Omental fat pad (tissue), 4 donors: Measurements from ENCODE around the gene RALGAPA1. TPM values are rescaled to one million over a fixed set of nuclear protein-coding genes. Genes with fewer than 3 reads are reported as not detected.
"Not testable (repeated sequence)": the region's sequence is repeated elsewhere in the genome, so short reads cannot be mapped to it uniquely, and the experiment has no call there.

ENCODE experiments used
- ATAC-seq: fragments of 150-250 bp; one replicate; pipeline ENCODE4 v1.9.1; 2016; ENCODE audit warnings: mild to moderate bottlenecking, moderate library complexity; ENCODE audit not compliant: low FRiP score
- DNase-seq: peaks from one replicate; pipeline ENCODE4 v3.0.0-alpha.2; 2019; ENCODE audit warnings: low spot score
- total RNA-seq, 4 donors: library from RNA; depleted of rRNA; stranded (reverse); fragments of >200 nt; gene quantifications; one replicate each; pipeline ENCODE4 v1.1.0, GENCODE V29; 2016
- TF ChIP-seq, protein P1 (sequence below), 3 donors: fragments of 450-650 bp; IDR thresholded peaks; one replicate each; pipeline ENCODE4 v1.5.1; 2016 to 2017; ENCODE audit warnings: antibody characterized with exemption in 3 of 3, mild to moderate bottlenecking in 3 of 3, moderate library complexity in 2 of 3

The RALGAPA1 gene
- total RNA-seq, 4 donors from 2014 or later, result 43.5 to 79.0 (median 54.9) TPM

DNA sequence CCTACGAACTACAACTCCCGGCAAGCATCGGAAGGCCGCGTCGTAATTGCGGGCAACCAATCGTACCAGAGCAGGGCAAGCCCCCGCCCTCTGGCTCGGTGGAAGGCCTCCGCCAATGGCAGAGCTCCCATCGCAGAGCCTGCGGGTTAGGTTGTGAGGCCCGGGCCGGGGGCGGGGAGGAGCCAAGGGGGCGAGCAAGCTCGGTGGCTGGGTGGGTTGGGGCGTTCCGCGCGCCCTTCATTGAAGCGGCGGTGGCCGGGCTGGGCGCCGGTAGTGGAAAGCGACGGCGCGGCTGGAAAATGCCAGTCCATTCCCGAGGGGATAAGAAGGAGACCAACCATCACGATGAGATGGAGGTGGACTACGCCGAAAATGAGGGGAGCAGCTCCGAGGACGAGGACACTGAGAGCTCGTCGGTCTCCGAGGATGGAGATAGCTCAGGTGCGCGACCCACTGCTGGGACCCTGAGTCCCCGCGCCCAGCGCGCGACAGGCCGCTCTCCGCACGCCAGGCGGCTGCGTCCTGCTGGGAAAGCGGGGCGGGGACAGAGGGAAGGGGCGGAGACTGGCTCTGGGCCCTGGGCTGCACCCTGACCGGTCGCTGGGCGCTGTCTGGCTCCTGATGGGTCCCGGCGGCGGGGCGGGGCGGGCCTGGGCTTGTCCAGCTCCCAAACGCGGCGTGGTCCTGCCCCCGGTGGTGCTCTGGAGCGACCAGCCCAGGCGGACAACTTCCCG is 17.3 kb upstream of the RALGAPA1 start, which contains the start of gene BRMS1L:
BRMS1L (plus strand) TSS at position 121 of the 734 bp plus-strand sequence; CDS start at position 300, 179 bp downstream.
- TF ChIP-seq, protein P1, sequence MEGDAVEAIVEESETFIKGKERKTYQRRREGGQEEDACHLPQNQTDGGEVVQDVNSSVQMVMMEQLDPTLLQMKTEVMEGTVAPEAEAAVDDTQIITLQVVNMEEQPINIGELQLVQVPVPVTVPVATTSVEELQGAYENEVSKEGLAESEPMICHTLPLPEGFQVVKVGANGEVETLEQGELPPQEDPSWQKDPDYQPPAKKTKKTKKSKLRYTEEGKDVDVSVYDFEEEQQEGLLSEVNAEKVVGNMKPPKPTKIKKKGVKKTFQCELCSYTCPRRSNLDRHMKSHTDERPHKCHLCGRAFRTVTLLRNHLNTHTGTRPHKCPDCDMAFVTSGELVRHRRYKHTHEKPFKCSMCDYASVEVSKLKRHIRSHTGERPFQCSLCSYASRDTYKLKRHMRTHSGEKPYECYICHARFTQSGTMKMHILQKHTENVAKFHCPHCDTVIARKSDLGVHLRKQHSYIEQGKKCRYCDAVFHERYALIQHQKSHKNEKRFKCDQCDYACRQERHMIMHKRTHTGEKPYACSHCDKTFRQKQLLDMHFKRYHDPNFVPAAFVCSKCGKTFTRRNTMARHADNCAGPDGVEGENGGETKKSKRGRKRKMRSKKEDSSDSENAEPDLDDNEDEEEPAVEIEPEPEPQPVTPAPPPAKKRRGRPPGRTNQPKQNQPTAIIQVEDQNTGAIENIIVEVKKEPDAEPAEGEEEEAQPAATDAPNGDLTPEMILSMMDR (IDR thresholded peaks at IDR 0.05), result no peak
- DNase-seq (peak; percentile 92), ATAC-seq (peak; percentile 100)

DNA sequence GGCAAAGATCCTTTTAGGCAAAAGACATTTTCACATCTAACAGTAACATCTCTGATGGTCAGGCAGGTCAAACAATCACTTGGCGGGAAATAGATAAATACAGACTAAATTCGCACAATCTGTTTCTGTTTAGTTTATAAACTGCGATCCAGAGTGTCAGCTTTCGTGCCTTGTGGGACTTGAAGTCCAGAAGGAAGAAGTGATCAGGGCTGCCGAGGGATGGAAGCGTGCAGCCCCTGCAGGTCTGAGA is 16.8 kb upstream of the RALGAPA1 start:
- TF ChIP-seq, protein P1 (IDR thresholded peaks at IDR 0.05), result no peak
- ATAC-seq (no peak), DNase-seq (no peak)

DNA sequence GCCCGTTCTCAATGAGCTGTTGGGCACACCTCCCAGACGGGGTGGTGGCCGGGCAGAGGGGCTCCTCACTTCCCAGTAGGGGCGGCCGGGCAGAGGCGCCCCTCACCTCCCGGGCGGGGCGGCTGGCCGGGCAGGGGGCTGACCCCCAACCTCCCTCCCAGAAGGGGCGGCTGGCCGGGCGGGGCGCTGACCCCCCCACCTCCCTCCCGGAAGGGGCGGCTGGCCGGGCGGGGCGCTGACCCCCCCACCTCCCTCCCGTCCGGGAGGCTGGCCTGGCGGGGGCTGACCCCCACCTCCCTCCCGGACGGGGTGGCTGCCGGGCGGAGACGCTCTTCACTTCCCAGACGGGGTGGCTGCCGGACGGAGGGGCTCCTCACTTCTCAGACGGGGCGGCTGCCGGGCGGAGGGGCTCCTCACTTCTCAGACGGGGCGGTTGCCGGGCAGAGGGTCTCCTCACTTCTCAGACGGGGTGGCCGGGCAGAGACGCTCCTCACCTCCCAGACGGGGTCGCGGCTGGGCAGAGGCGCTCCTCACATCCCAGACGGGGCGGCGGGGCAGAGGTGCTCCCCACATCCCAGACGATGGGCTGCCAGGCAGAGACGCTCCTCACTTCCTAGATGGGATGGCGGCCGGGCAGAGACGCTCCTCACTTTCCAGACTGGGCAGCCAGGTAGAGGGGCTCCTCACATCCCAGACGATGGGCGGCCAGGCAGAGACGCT is 15.5 kb upstream of the RALGAPA1 start:
- not testable (repeated sequence) for ATAC-seq, DNase-seq

DNA sequence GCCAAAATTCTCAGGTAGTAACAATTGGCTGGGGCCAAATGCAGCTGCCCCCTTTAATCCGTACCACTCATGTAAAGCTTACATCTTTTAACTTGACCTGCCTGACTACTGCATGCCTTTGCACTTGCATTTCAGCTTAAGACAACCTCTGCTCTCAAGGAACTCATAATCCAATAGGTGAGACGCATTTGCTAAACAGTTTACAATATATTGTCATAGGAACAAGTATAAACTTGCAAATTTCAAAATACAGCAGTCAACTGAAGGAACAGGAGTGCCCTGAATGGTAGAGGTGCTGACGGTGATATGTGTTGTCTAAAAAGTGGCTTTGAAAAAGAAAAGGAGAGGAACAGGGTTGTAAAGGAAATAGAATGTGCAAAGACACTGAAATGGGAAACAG is 13.4 kb upstream of the RALGAPA1 start:
- ATAC-seq (no peak), DNase-seq (no peak)
- TF ChIP-seq, protein P1 (IDR thresholded peaks at IDR 0.05), result no peak

DNA sequence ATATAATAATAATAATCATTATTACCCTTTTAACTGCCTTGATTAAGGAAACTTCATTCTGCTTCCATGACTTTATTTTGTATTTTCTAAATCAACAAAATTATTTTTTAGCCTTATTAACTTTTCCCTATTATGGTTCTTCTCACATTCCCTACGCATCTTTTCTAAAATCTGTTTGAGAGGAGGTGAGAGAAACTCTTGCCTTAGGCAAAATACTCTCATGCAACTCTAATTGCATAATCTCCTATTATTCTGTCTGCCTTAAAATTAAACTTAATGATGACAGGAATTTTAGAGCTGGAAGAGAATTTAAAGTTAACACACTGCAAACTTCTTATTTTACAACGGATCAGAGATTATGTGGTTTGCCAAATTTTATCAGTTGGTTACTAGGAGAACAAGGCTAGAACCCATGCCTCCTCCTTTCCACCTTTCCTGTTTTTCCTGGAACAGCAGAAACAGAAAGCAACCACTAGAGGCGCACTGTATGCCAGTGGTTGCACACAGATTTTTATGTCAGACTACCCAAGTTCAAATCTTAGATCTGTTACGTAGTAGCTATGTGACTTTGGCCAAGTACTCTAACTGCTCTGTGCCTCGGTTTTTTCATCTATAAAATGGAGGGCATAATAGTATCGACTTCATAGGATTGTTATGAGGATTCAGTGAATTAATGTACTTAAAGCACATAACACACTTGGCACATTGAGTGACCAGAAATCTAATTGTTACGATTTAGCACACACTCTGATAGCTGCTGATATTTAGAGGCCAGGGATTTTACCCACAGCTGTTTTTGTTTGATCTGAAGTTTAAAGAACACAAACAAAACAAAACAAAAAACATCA is 12.7 kb upstream of the RALGAPA1 start:
- TF ChIP-seq, protein P1 (IDR thresholded peaks at IDR 0.05), result peak in 1 of 3 donors; percentile 14
- DNase-seq (no peak), ATAC-seq (no peak)

DNA sequence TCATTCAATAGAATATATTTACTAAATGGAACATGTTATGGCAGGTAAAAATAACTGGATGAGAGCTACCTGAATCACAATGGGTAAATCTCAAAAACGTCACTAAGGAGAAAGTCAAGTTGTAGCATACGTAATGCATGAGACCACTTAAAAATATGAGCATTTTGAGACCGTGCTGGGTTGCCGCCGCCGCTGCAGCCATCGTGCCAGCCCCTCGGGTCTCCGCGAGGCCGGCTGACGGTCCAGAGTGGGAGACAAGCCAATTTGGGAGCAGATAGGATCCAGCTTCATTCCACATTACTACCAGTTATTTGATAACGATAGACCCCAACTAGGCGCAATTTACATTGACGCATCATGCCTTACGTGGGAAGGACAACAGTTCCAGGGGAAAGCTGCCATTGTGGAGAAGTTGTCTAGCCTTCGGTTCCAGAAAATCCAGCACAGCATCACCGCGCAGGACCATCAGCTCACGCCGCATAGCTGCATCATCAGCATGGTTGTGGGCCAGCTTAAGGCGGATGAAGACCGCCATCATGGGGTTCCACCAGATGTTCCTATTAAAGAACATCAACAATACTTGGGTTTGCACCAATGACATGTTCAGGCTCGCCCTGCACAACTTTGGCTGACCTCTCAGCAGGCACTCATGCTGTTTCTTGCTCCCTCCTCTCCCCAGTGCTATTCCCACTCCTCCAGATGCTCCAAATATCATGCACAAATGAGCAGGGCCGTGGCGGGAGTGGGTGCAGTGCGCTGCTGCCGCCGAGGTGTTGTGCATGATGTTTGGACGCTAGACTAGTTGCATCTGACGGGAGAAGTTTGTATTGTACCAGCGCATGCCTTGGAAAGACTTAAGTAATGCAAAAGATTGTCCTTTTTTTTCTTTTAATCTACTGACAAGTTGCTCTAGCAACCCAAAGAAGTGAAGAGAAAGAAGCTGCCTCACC is 10.8 kb upstream of the RALGAPA1 start:
- DNase-seq, result no peak
- TF ChIP-seq, protein P1 (IDR thresholded peaks at IDR 0.05), result no peak

More for the DNA sequence above, 10.8 kb upstream of the RALGAPA1 start:
- ATAC-seq, result no peak
